Upper lobe of left lung (tissue), 4 donors: ENCODE results near the gene BBC3.

Source experiments
- CTCF ChIP-seq, 6 experiments: fragments of 450-650 bp in 4 of 6; fragments of 200-600 bp in 2 of 6; sonication (generic) in 2 of 6; IDR thresholded peaks; one replicate each; pipeline ENCODE4 v1.5.1; 2016 to 2019; ENCODE audit warnings: antibody characterized with exemption in 6 of 6
- EP300 ChIP-seq, 4 donors: sonication (generic); formaldehyde crosslinking; IDR thresholded peaks; one replicate each; pipeline ENCODE4 v1.5.1; 2017; ENCODE audit warnings: antibody characterized with exemption in 4 of 4, control low read depth in 2 of 4
- POLR2A ChIP-seq, 4 donors: fragments of 450-650 bp; IDR thresholded peaks; one replicate each; pipeline ENCODE4 v1.5.1; 2016 to 2017; ENCODE audit warnings: antibody characterized with exemption in 4 of 4, mild to moderate bottlenecking in 2 of 4
- POLR2AphosphoS5 ChIP-seq, 2 donors: sonication (generic); formaldehyde crosslinking; IDR thresholded peaks; one replicate each; pipeline ENCODE4 v1.5.1; 2017; ENCODE audit warnings: antibody characterized with exemption in 2 of 2

- TF ChIP-seq CTCF (IDR thresholded peaks at IDR 0.05) (no peak), POLR2AphosphoS5 (IDR thresholded peaks at IDR 0.05) (no peak), EP300 (IDR thresholded peaks at IDR 0.05) (no peak), POLR2A (IDR thresholded peaks at IDR 0.05) (no peak)
These were observed 11.0 kb upstream of the BBC3 start for GRCh38 chr19:47241919-47242577.
